Measurements from ENCODE around the gene CELA2B.

DNA sequence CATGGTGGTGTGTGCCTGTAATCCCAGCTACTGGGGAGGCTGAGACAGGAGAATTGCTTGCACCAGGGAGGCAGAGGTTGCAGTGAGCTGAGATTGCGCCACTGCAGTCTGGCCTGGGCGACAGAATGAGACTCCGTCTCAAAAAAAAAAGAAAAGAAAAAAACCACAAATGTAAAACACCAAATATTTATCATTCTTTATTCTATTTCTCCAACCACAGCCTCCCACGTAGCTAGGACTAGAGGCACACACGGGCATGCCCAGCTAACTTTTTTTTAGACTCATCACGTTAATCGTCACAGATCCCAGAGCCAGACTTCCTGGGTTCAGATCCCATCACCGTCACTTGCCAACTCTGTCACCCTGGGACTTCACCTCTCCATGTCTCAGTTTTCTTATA lies 64.3 kb downstream of the CELA2B start:
- TF ChIP-seq, protein P1, sequence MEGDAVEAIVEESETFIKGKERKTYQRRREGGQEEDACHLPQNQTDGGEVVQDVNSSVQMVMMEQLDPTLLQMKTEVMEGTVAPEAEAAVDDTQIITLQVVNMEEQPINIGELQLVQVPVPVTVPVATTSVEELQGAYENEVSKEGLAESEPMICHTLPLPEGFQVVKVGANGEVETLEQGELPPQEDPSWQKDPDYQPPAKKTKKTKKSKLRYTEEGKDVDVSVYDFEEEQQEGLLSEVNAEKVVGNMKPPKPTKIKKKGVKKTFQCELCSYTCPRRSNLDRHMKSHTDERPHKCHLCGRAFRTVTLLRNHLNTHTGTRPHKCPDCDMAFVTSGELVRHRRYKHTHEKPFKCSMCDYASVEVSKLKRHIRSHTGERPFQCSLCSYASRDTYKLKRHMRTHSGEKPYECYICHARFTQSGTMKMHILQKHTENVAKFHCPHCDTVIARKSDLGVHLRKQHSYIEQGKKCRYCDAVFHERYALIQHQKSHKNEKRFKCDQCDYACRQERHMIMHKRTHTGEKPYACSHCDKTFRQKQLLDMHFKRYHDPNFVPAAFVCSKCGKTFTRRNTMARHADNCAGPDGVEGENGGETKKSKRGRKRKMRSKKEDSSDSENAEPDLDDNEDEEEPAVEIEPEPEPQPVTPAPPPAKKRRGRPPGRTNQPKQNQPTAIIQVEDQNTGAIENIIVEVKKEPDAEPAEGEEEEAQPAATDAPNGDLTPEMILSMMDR (IDR thresholded peaks at IDR 0.05): no peak
- TF ChIP-seq POLR2A (IDR thresholded peaks at IDR 0.05): no peak
